ENCODE measurements around the gene AFDN. TPM values are rescaled to one million over a fixed set of nuclear protein-coding genes. Genes with fewer than 3 reads are reported as not detected.

The AFDN gene
- total and polyA plus RNA-seq, 10 of the 15 experiments (the other 5 are each of a cell fraction or from before 2014, with no cell fraction given), result 5.7 to 68.2 (median 45.1) TPM

DNA sequence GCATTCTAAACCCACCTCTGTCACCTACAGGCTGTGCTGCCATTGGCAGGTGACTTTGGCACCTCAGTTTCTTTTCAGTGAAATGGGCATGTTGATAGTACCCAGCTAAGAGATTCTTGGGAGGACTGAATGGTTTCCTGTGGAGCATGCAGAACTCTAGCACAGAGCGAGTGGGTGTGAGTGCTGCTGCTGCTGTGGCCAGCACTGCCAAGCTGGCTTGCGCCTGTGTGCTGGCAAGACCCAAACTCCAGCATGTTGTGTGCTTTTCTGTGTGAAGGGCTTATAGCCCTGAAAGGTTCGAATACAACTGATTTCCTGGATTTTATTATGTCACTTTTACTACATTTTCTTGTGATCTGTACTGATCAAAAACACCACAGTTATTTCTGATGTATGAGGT lies 92.6 kb downstream of the AFDN start:
- Histone ChIP-seq H3K36me3 (ENCODE audit: control insufficient read depth in 2 of 2, insufficient read depth in 2 of 2, low read length in 1 of 2) (peaks cover 6 to 13% of the 10 kb centered on the region in 2 experiments; a peak in 3 of 4 replicates), H3K79me2 (ENCODE audit: control insufficient read depth, insufficient read depth, low read length) (no peaks in the 10 kb centered on the region), H3K27ac (ENCODE audit: control insufficient read depth, insufficient read depth) (no peak overlapping the region), H3K27me3 (replicated peaks in 1 of 2; ENCODE audit: control insufficient read depth in 2 of 2, insufficient read depth in 2 of 2, low read length in 1 of 2) (no peaks in the 10 kb centered on the region), H3K9ac (ENCODE audit: control insufficient read depth, insufficient read depth, low read length) (no peak overlapping the region), H3K4me3 (no peak overlapping the region), H4K20me1 (ENCODE audit: control insufficient read depth, insufficient read depth) (no peaks in the 10 kb centered on the region), H3K9me3 (replicated peaks; ENCODE audit: control insufficient read depth, insufficient read depth, low read length) (no peaks in the 10 kb centered on the region), H2AFZ (ENCODE audit: control insufficient read depth, low read depth, low read length) (no peak overlapping the region), H3K4me1 (ENCODE audit: control insufficient read depth, insufficient read depth, low read length) (no peaks in the 10 kb centered on the region), H3K4me2 (ENCODE audit: control insufficient read depth, insufficient read depth) (no peak overlapping the region)
- TF ChIP-seq ZSCAN29 (IDR thresholded peaks at IDR 0.05) (no peak), LARP7 (IDR thresholded peaks at IDR 0.05) (no peak), DPF2 (IDR thresholded peaks at IDR 0.05) (no peak), ZNF384 (IDR thresholded peaks at IDR 0.05; ENCODE audit: borderline replicate concordance, low read depth, low read length) (no peak), NR2F1 (conservative IDR thresholded peaks at IDR 0.05) (no peak), RUNX3 (IDR thresholded peaks at IDR 0.05; ENCODE audit: low read length) (no peak), BACH1 (IDR thresholded peaks at IDR 0.05; ENCODE audit: borderline replicate concordance) (no peak), SMC3 (IDR thresholded peaks at IDR 0.05; ENCODE audit: borderline replicate concordance, low read length) (no peak), ZNF622 (IDR thresholded peaks at IDR 0.05) (no peak), RB1 (IDR thresholded peaks at IDR 0.05; ENCODE audit: borderline replicate concordance) (no peak), SIX5 (IDR thresholded peaks at IDR 0.05; ENCODE audit: low read depth, low read length, severe bottlenecking) (no peak), CHD4 (IDR thresholded peaks at IDR 0.05) (no peak), PKNOX1 (IDR thresholded peaks at IDR 0.05) (no peak), NBN (IDR thresholded peaks at IDR 0.05) (no peak), SMAD1 (IDR thresholded peaks at IDR 0.05; ENCODE audit: low read depth, partially characterized antibody) (no peak), ZBTB4 (CRISPR knock-in tag; IDR thresholded peaks at IDR 0.05) (no peak), FOXK2 (IDR thresholded peaks at IDR 0.05) (no peak), BRCA1 (IDR thresholded peaks at IDR 0.05; ENCODE audit: low read depth, low read length) (no peak)
- TF ChIP-seq, protein P1, sequence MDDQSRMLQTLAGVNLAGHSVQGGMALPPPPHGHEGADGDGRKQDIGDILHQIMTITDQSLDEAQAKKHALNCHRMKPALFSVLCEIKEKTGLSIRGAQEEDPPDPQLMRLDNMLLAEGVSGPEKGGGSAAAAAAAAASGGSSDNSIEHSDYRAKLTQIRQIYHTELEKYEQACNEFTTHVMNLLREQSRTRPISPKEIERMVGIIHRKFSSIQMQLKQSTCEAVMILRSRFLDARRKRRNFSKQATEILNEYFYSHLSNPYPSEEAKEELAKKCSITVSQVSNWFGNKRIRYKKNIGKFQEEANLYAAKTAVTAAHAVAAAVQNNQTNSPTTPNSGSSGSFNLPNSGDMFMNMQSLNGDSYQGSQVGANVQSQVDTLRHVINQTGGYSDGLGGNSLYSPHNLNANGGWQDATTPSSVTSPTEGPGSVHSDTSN (IDR thresholded peaks at IDR 0.05; ENCODE audit: insufficient replicate concordance, low read depth, low read length), result no peak
- ChIA-PET SMC1A (ENCODE audit: uncharacterized antibody, unreplicated experiment) (no interaction called here), CTCF (no interaction called here), POLR2A (no interaction called here), RAD21 (ENCODE audit: unreplicated experiment) (no interaction called here)
- BruUV-seq (replicated peaks), result no TSS peak
- no peak for DNase-seq (ENCODE audit: low read depth, low spot score)
- FAIRE-seq, result no peak
- WGBS (ENCODE audit: insufficient coverage, insufficient replicate concordance, low lambda C conversion rate, missing lambda C conversion rate), result 96% methylated on average over 3 of the region's 3 CpGs
- intact Hi-C loops (cut with micrococcal nuclease; ENCODE audit: unreplicated experiment) (no loop called here), in situ Hi-C loops (cut with MboI) (no loop called here)
- ATAC-seq, result no peak

All from GM12878 (cell line).